HG02798 (cell line): ENCODE results near the gene PGAP1.
A peak's percentile ranks its signal among the peaks of the same experiment; 100 is the strongest.

ENCODE experiments used
- ATAC-seq: cut with Tn5 transposase; IDR thresholded peaks from one replicate; pipeline ENCODE4 v1.9.1; 2021; ENCODE audit warnings: mild to moderate bottlenecking; ENCODE audit not compliant: unreplicated experiment, poor library complexity

The PGAP1 gene

GRCh38 chr2:196954001-196954400 lies 27.5 kb upstream of the PGAP1 start:
- no peak for ATAC-seq

- ATAC-seq = no peak
These were observed 26.4 kb upstream of the PGAP1 start for GRCh38 chr2:196952936-196953335.

- ATAC-seq = no peak
These were observed 25.5 kb upstream of the PGAP1 start for GRCh38 chr2:196951973-196952372.

GRCh38 chr2:196949116-196949515 lies 22.6 kb upstream of the PGAP1 start:
- ATAC-seq = no peak

GRCh38 chr2:196944570-196944969 lies 18.1 kb upstream of the PGAP1 start:
- peak; percentile 94 for ATAC-seq

GRCh38 chr2:196941398-196942078 lies 15.0 kb upstream of the PGAP1 start:
- ATAC-seq = no peak

GRCh38 chr2:196939371-196939770 lies 12.9 kb upstream of the PGAP1 start:
- no peak for ATAC-seq

GRCh38 chr2:196935432-196935831 lies 8.9 kb upstream of the PGAP1 start:
- no peak for ATAC-seq

GRCh38 chr2:196934672-196935071 lies 8.2 kb upstream of the PGAP1 start:
- ATAC-seq = no peak

GRCh38 chr2:196931555-196931954 lies 5.0 kb upstream of the PGAP1 start:
- no peak for ATAC-seq

- no peak for ATAC-seq
These were observed 1.1 kb upstream of the PGAP1 start for GRCh38 chr2:196927376-196928225.

GRCh38 chr2:196925768-196926561 lies 542 bp downstream of the PGAP1 start:
- peak; percentile 34 for ATAC-seq

GRCh38 chr2:196925051-196925767 lies 1.3 kb downstream of the PGAP1 start:
- no peak for ATAC-seq

GRCh38 chr2:196924051-196924450 lies 2.5 kb downstream of the PGAP1 start:
- ATAC-seq = no peak

GRCh38 chr2:196918927-196919326 lies 7.6 kb downstream of the PGAP1 start:
- no peak for ATAC-seq

GRCh38 chr2:196917802-196918201 lies 8.7 kb downstream of the PGAP1 start:
- ATAC-seq = no peak

GRCh38 chr2:196915507-196916189 lies 10.9 kb downstream of the PGAP1 start:
- ATAC-seq = peak; percentile 34

- peak; percentile 87 for ATAC-seq
These were observed 11.5 kb downstream of the PGAP1 start for GRCh38 chr2:196914867-196915460.

GRCh38 chr2:196913691-196914090 lies 12.8 kb downstream of the PGAP1 start:
- no peak for ATAC-seq
